NCI-H2081 treated with DMSO at 0.1 percent for 48 hours (cell line): ENCODE measurements around the gene GTF3C1.

Experiments
- DNase-seq: peaks from one replicate; lab custom pipeline; 2025; lab: John Stamatoyannopoulos, UW

The GTF3C1 gene

GRCh38 chr16:27428026-27428785, 121.5 kb downstream of the GTF3C1 start:
- no peak for DNase-seq

- DNase-seq, result no peak
Measured at GRCh38 chr16:27427538-27427937, 122.2 kb downstream of the GTF3C1 start.

- DNase-seq, result no peak
Measured at GRCh38 chr16:27426423-27427408, 123.0 kb downstream of the GTF3C1 start.

DNA sequence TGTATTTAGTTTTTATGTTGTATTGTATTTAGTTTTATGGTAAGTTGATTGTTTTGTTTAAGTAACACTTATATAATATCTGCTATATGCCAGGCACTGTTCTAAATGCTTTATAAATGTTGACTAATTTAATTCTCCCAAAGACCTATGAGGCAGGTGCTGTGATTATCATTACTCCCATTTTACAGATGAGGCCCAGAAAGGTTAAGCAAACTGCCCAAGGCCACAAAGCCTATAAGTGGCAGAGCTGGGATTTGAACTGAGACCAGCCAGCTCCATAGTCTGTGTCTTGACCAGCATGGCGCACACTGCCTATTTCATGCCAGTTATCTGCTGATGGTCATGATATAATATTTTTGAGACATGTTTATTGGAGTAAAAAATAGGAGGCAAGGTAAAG, 123.8 kb downstream of the GTF3C1 start:
- no peak for DNase-seq

DNA sequence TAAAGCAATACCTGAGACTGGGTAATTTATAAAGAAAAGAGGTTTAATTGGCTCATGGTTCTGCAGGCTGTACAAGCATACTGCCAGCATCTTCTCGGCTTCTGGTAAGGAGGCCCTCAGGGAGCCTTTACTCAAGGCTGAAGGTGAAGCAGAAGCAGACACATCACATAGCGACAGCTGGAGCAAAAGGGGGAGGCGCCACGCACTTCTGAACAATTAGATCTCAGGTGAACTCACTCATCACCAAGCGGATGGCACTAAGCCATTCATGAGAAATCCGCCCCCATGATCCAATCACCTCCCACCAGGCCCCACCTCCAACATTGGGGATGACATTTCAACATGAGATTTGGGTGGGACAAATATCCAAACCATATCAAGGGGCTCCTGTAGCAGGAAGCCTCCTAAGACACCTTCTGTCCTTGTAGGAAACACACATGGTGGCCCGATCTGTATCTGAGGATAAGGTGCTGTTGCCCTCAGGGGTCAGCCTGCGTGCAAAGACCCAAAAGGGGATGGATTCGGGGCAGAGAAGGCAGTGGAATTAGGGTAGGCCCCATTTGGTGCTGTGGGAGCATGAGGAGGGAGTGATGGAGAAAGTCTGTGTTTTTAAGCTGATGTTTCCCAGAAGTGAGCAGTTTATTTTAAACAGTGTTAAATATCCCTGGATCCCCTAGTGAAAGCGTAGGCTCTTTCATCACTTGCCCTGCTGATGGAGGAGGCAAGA, 124.8 kb downstream of the GTF3C1 start:
- DNase-seq, result no peak

DNA sequence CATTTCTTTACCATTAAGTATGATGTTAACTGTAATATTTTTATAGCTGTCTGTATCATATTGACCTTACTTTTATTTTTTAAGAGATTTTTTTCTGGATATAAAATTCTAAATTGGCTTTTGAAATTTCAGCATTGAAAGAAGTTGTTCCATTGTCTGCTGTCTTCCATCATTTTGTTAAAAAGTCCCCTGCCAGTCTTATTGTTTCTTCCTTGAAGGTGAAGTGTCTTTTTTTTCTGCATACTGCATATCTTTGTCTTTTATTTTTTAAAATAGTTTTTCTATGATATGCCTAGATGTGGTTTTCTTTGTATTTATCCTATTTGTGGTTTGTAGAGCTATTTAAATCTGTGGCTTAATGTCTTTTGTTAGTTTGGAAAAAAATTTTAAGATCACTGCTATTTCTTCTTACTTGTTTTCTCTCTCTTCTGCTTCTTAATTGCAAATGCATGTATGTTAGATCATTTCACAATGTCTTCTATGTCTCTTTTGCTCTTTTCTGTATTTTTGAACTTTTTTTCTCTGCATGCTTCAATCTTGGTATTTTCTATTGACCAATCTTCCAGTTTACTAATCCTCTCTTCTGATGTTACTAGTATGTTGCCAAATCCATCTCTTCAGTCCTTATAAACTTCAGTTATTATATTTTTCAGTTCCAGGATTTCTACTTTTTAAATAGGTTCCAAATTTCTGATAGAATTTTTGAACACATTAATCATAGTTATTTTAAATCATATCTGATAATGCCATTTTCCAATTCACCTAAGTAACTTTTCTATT, 127.6 kb downstream of the GTF3C1 start:
- DNase-seq, result no peak

GRCh38 chr16:27417047-27417671, 132.6 kb downstream of the GTF3C1 start:
- DNase-seq, result no peak

- DNase-seq, result no peak
Measured at GRCh38 chr16:27414788-27415431, 134.8 kb downstream of the GTF3C1 start.

- no peak for DNase-seq
Measured at GRCh38 chr16:27413956-27414355, 135.8 kb downstream of the GTF3C1 start.

- no peak for DNase-seq
Measured at GRCh38 chr16:27410761-27411160, 139.0 kb downstream of the GTF3C1 start.
